ENCODE data around the gene TJP2. TPM values are rescaled to one million over a fixed set of nuclear protein-coding genes. Genes with fewer than 3 reads are reported as not detected.

The TJP2 gene
- total RNA-seq = 123 TPM
- long read RNA-seq, full-length matches to known transcripts = 1 of 107 reads
- long read RNA-seq, partial matches to known transcripts = 41 of 107 reads
- long read RNA-seq, other reads (novel, unspliced or antisense) = 65 of 107 reads

GRCh38 chr9:69173891-69174615 lies at the start of gene TJP2:
TSS of gene TJP2 (plus strand) at chr9:69174277. CDS start at chr9:69174373, 96 bp downstream.
- peak; percentile 86 for ATAC-seq
- intact Hi-C loops (cut with micrococcal nuclease) = no loop called here
- DNase-seq = peak; percentile 89

GRCh38 chr9:69130456-69131441 lies 43.3 kb upstream of the TJP2 start:
- ATAC-seq = peak; percentile 86
- no peak for DNase-seq
- intact Hi-C loops (cut with micrococcal nuclease) = no loop called here

- intact Hi-C loops (cut with micrococcal nuclease) = no loop called here
- peak; percentile 60 for ATAC-seq
- no peak for DNase-seq
Measured at GRCh38 chr9:69131682-69132081, 42.4 kb upstream of the TJP2 start.

GRCh38 chr9:69132361-69132760 lies 41.7 kb upstream of the TJP2 start:
- intact Hi-C loops (cut with micrococcal nuclease) = no loop called here
- DNase-seq (no peak), ATAC-seq (no peak)

- intact Hi-C loops (cut with micrococcal nuclease) = no loop called here
- ATAC-seq (no peak), DNase-seq (no peak)
Measured at GRCh38 chr9:69134412-69134811, 39.7 kb upstream of the TJP2 start.

GRCh38 chr9:69136185-69136584 lies 37.9 kb upstream of the TJP2 start:
- ATAC-seq (no peak), DNase-seq (no peak)
- intact Hi-C loops (cut with micrococcal nuclease) = no loop called here

GRCh38 chr9:69136779-69137178 lies 37.3 kb upstream of the TJP2 start:
- intact Hi-C loops (cut with micrococcal nuclease) = no loop called here
- no peak for ATAC-seq
- DNase-seq = no peak

- ATAC-seq (no peak), DNase-seq (no peak)
- intact Hi-C loops (cut with micrococcal nuclease) = no loop called here
Measured at GRCh38 chr9:69137311-69137710, 36.8 kb upstream of the TJP2 start.

GRCh38 chr9:69139596-69139995 lies 34.5 kb upstream of the TJP2 start:
- ATAC-seq (peak; percentile 32), DNase-seq (no peak)
- intact Hi-C loops (cut with micrococcal nuclease) = no loop called here

GRCh38 chr9:69140123-69140735 lies 33.8 kb upstream of the TJP2 start:
- no peak for DNase-seq
- intact Hi-C loops (cut with micrococcal nuclease) = no loop called here
- peak; percentile 85 for ATAC-seq

- ATAC-seq (no peak), DNase-seq (no peak)
- intact Hi-C loops (cut with micrococcal nuclease) = no loop called here
Measured at GRCh38 chr9:69141851-69142250, 32.2 kb upstream of the TJP2 start.

GRCh38 chr9:69143291-69143690 lies 30.8 kb upstream of the TJP2 start:
- DNase-seq (no peak), ATAC-seq (no peak)
- intact Hi-C loops (cut with micrococcal nuclease) = no loop called here

- intact Hi-C loops (cut with micrococcal nuclease) = no loop called here
- no peak for DNase-seq
- ATAC-seq = no peak
Measured at GRCh38 chr9:69145144-69145715, 28.8 kb upstream of the TJP2 start.

GRCh38 chr9:69147041-69147834 lies 26.8 kb upstream of the TJP2 start:
- intact Hi-C loops (cut with micrococcal nuclease) = no loop called here
- DNase-seq (no peak), ATAC-seq (no peak)

GRCh38 chr9:69149321-69149807 lies 24.7 kb upstream of the TJP2 start:
- ATAC-seq (peak; percentile 73), DNase-seq (no peak)
- intact Hi-C loops (cut with micrococcal nuclease) = no loop called here

- DNase-seq = no peak
Measured at GRCh38 chr9:69151506-69151905, 22.6 kb upstream of the TJP2 start.

GRCh38 chr9:69153707-69154521 lies 20.2 kb upstream of the TJP2 start:
- no peak for DNase-seq
- ATAC-seq = no peak
- intact Hi-C loops (cut with micrococcal nuclease) = no loop called here

More at GRCh38 chr9:69151506-69151905, 22.6 kb upstream of the TJP2 start:
- intact Hi-C loops (cut with micrococcal nuclease) = no loop called here
- no peak for ATAC-seq
